ENCODE measurements around the gene C1QL4.
"Not testable (repeated sequence)": the region's sequence is repeated elsewhere in the genome, so short reads cannot be mapped to it uniquely, and the experiment has no call there.

The C1QL4 gene

GRCh38 chr12:49325606-49326005 lies 11.4 kb downstream of the C1QL4 start:
- no peaks in the 10 kb centered on the region for H3K27me3 Mint-ChIP-seq
- ATAC-seq (replicated peaks; ENCODE audit: extremely low read depth, poor library complexity, severe bottlenecking): no peak
- peaks cover 22% of the 10 kb centered on the region for H3K4me1 Mint-ChIP-seq
- no peak overlapping the region for H3K4me3 Mint-ChIP-seq
- H3K9me3 Mint-ChIP-seq: no peaks in the 10 kb centered on the region
- H3K27ac Mint-ChIP-seq (ENCODE audit: low read depth): no peak overlapping the region
- H3K36me3 Mint-ChIP-seq (ENCODE audit: insufficient read depth): peaks cover 2% of the 10 kb centered on the region
- DNase-seq (ENCODE audit: low spot score in 2 of 2): no peak

- no peaks in the 10 kb centered on the region for H3K27me3 Mint-ChIP-seq
- peak overlapping the region; percentile 91 for H3K4me3 Mint-ChIP-seq
- H3K9me3 Mint-ChIP-seq: no peaks in the 10 kb centered on the region
- H3K36me3 Mint-ChIP-seq (ENCODE audit: insufficient read depth): peaks cover 2% of the 10 kb centered on the region
- peaks cover 22% of the 10 kb centered on the region for H3K4me1 Mint-ChIP-seq
- no peak for ATAC-seq (replicated peaks; ENCODE audit: extremely low read depth, poor library complexity, severe bottlenecking)
- H3K27ac Mint-ChIP-seq (ENCODE audit: low read depth): peak overlapping the region; percentile 86
- no peak for DNase-seq (ENCODE audit: low spot score in 2 of 2)
Observed at GRCh38 chr12:49323524-49324097, 13.4 kb downstream of the C1QL4 start.

- H3K36me3 Mint-ChIP-seq (ENCODE audit: insufficient read depth): peaks cover 2% of the 10 kb centered on the region
- H3K4me1 Mint-ChIP-seq: peaks cover 22% of the 10 kb centered on the region
- H3K4me3 Mint-ChIP-seq: peak within 1 kb of the TSS; percentile 91
- ATAC-seq (replicated peaks; ENCODE audit: extremely low read depth, poor library complexity, severe bottlenecking) (peak; percentile 99), DNase-seq (ENCODE audit: low spot score in 2 of 2) (peak; percentile 93 to 98)
- H3K27me3 Mint-ChIP-seq: no peaks in the 10 kb centered on the region
- H3K27ac Mint-ChIP-seq (ENCODE audit: low read depth): peak within 1 kb of the TSS; percentile 86
- no peaks in the 10 kb centered on the region for H3K9me3 Mint-ChIP-seq
Observed at GRCh38 chr12:49322708-49323523, 14.1 kb downstream of the C1QL4 start, which contains the start of gene TROAP. TROAP (plus strand) TSS chr12:49323255; CDS start chr12:49323609, 354 bp downstream.

GRCh38 chr12:49322367-49322707 lies 14.7 kb downstream of the C1QL4 start:
- no peak for ATAC-seq (replicated peaks; ENCODE audit: extremely low read depth, poor library complexity, severe bottlenecking)
- peak overlapping the region; percentile 86 for H3K27ac Mint-ChIP-seq (ENCODE audit: low read depth)
- peaks cover 22% of the 10 kb centered on the region for H3K4me1 Mint-ChIP-seq

GRCh38 chr12:49320411-49321103 lies 16.4 kb downstream of the C1QL4 start:
- peaks cover 22% of the 10 kb centered on the region for H3K4me1 Mint-ChIP-seq
- H3K27me3 Mint-ChIP-seq; ATAC-seq (replicated peaks; ENCODE audit: extremely low read depth, poor library complexity, severe bottlenecking); H3K9me3 Mint-ChIP-seq; H3K27ac Mint-ChIP-seq (ENCODE audit: low read depth); DNase-seq (ENCODE audit: low spot score in 2 of 2); H3K36me3 Mint-ChIP-seq (ENCODE audit: insufficient read depth): not testable (repeated sequence)
- peak overlapping the region; percentile 91 for H3K4me3 Mint-ChIP-seq

More at GRCh38 chr12:49322367-49322707, 14.7 kb downstream of the C1QL4 start:
- DNase-seq (ENCODE audit: low spot score in 2 of 2): no peak
- no peaks in the 10 kb centered on the region for H3K9me3 Mint-ChIP-seq
- no peaks in the 10 kb centered on the region for H3K27me3 Mint-ChIP-seq
- H3K4me3 Mint-ChIP-seq: peak overlapping the region; percentile 91
- H3K36me3 Mint-ChIP-seq (ENCODE audit: insufficient read depth): peaks cover 2% of the 10 kb centered on the region

GRCh38 chr12:49317118-49317517 lies 19.9 kb downstream of the C1QL4 start:
- H3K36me3 Mint-ChIP-seq (ENCODE audit: insufficient read depth); H3K4me3 Mint-ChIP-seq; H3K27me3 Mint-ChIP-seq; ATAC-seq (replicated peaks; ENCODE audit: extremely low read depth, poor library complexity, severe bottlenecking); H3K4me1 Mint-ChIP-seq; H3K9me3 Mint-ChIP-seq; H3K27ac Mint-ChIP-seq (ENCODE audit: low read depth); DNase-seq (ENCODE audit: low spot score in 2 of 2): not testable (repeated sequence)

GRCh38 chr12:49314811-49315210 lies 22.2 kb downstream of the C1QL4 start:
- Mint-ChIP-seq H3K4me3 (no peak overlapping the region), H3K36me3 (ENCODE audit: insufficient read depth) (no peaks in the 10 kb centered on the region), H3K27me3 (no peaks in the 10 kb centered on the region), H3K4me1 (no peaks in the 10 kb centered on the region), H3K9me3 (no peaks in the 10 kb centered on the region), H3K27ac (ENCODE audit: low read depth) (no peak overlapping the region)
- DNase-seq (ENCODE audit: low spot score in 2 of 2) (no peak), ATAC-seq (replicated peaks; ENCODE audit: extremely low read depth, poor library complexity, severe bottlenecking) (no peak)

DNA sequence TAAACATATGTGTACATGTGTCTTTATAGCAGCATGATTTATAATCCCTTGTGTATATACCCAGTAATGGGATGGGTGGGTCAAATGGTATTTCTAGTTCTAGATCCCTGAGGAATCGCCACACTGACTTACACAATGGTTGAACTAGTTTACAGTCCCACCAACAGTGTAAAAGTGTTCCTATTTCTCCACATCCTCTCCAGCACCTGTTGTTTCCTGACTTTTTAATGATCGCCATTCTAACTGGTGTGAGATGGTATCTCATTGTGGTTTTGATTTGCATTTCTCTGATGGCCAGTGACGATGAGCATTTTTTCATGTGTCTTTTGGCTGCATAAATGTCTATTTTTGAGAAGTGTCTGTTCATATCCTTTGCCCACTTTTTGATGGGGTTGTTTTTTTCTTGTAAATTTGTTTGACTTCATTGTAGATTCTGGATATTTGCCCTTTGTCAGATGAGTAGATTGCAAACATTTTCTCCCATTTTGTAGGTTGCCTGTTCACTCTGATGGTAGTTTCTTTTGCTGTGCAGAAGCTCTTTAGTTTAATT lies 26.5 kb downstream of the C1QL4 start:
- DNase-seq (ENCODE audit: low spot score in 2 of 2); H3K36me3 Mint-ChIP-seq (ENCODE audit: insufficient read depth); ATAC-seq (replicated peaks; ENCODE audit: extremely low read depth, poor library complexity, severe bottlenecking); H3K4me3 Mint-ChIP-seq; H3K9me3 Mint-ChIP-seq; H3K4me1 Mint-ChIP-seq; H3K27ac Mint-ChIP-seq (ENCODE audit: low read depth): not testable (repeated sequence)
- H3K27me3 Mint-ChIP-seq: peaks cover 40% of the 10 kb centered on the region

- no peak for ATAC-seq (replicated peaks; ENCODE audit: extremely low read depth, poor library complexity, severe bottlenecking)
- Mint-ChIP-seq H3K36me3 (ENCODE audit: insufficient read depth) (no peaks in the 10 kb centered on the region), H3K4me1 (no peaks in the 10 kb centered on the region), H3K27me3 (peaks cover 51% of the 10 kb centered on the region), H3K4me3 (no peak overlapping the region), H3K9me3 (no peaks in the 10 kb centered on the region), H3K27ac (ENCODE audit: low read depth) (no peak overlapping the region)
- DNase-seq (ENCODE audit: low spot score in 2 of 2): no peak
Observed at GRCh38 chr12:49309386-49309785, 27.6 kb downstream of the C1QL4 start.

DNA sequence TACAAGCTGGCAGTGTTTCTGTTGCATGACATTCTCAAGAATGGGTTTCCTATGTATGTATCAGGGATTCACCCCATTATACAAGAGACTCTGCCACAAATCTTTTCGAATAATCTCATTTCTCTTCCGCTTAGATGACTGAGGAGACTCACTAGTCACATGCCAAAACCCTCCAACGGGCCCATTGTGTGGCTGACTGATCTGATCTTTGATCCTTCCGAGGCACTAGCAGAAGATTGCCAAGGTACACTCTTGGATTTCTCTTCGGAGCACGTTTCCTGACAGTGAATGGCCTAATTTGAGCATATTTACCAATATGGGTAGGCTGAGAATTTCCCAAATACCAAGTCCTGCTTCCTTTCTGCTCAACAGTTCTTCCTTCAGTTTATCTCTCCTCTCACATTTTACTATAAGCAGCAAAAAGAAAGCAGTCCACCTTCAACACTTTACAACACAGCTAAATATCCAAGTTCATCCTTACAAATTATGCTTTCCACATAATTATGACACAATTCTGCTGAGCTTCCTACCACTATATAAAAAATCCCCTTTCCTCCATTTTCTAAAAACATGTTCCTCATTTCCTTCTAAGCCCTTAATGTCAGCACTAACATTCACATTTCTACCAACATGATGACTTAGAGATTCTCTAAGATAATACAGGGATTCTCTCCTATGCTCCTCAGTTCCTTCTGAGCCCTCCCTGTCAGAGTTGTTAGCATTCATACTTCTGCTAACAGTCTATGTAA lies 31.1 kb downstream of the C1QL4 start:
- DNase-seq (ENCODE audit: low spot score in 2 of 2) (no peak), ATAC-seq (replicated peaks; ENCODE audit: extremely low read depth, poor library complexity, severe bottlenecking) (no peak)
- H3K4me1 Mint-ChIP-seq: peaks cover 6% of the 10 kb centered on the region
- no peak overlapping the region for H3K4me3 Mint-ChIP-seq
- H3K36me3 Mint-ChIP-seq (ENCODE audit: insufficient read depth): no peaks in the 10 kb centered on the region
- H3K9me3 Mint-ChIP-seq: no peaks in the 10 kb centered on the region
- no peak overlapping the region for H3K27ac Mint-ChIP-seq (ENCODE audit: low read depth)
- H3K27me3 Mint-ChIP-seq: peaks cover 63% of the 10 kb centered on the region

GRCh38 chr12:49304161-49304560 lies 32.8 kb downstream of the C1QL4 start:
- Mint-ChIP-seq H3K27me3 (peaks cover 59% of the 10 kb centered on the region), H3K9me3 (no peaks in the 10 kb centered on the region), H3K27ac (ENCODE audit: low read depth) (no peak overlapping the region), H3K4me3 (no peak overlapping the region), H3K4me1 (peaks cover 6% of the 10 kb centered on the region), H3K36me3 (ENCODE audit: insufficient read depth) (no peaks in the 10 kb centered on the region)
- ATAC-seq (replicated peaks; ENCODE audit: extremely low read depth, poor library complexity, severe bottlenecking): no peak
- no peak for DNase-seq (ENCODE audit: low spot score in 2 of 2)

DNA sequence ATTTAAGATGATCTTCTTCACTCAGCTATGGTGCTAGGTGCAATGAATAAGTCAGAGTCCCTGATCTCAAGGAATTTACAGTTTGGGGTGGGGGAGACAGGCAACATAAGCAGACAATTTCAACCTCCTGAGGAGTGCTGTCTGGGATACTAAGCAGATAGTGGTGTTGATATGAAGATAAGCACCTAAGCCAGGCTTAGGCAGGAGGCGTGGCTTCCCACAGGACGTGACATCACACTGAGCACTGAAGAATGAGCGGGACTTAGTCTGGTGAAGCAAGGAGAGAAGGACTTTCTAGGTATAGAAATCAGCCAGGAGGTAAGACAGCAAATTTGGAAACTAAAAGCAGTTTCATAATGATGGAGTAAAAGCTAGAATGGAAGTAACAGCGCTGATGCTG lies 35.2 kb downstream of the C1QL4 start:
- Mint-ChIP-seq H3K27me3 (peaks cover 61% of the 10 kb centered on the region), H3K4me1 (peaks cover 6% of the 10 kb centered on the region), H3K27ac (ENCODE audit: low read depth) (no peak overlapping the region), H3K4me3 (no peak overlapping the region), H3K36me3 (ENCODE audit: insufficient read depth) (no peaks in the 10 kb centered on the region), H3K9me3 (no peaks in the 10 kb centered on the region)
- DNase-seq (ENCODE audit: low spot score in 2 of 2) (no peak), ATAC-seq (replicated peaks; ENCODE audit: extremely low read depth, poor library complexity, severe bottlenecking) (no peak)

Data from central memory CD8-positive, alpha-beta T cell (primary cell).